GM12801 (cell line): ENCODE measurements around the gene SEMA6A.

Source experiments
- TF ChIP-seq, protein P1 (sequence below): IDR thresholded peaks from one replicate; pipeline ENCODE4 v1.5.1; 2011; ENCODE audit warnings: control low read depth; ENCODE audit not compliant: insufficient read length; ENCODE audit errors: extremely low read depth

The SEMA6A gene

DNA sequence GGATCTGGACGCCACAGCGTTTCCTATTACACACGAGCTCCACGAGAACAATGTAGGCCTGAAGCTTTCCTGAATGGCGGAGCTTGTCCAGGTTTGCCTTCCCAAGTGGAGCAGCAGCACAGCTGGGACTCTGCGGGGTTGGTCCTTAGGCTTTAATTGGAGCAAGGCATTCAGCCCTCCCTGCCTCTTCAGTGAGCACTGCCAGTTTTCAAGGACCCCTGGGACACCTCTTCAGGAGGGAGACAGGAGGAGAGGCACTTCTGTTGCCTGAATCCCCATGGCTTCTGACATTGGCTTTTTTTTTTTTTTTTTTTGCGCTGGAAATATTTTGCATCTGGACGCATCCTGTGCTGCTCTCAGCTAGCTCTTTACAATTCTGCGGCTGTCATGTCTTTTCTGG lies 179.4 kb downstream of the SEMA6A start:
- TF ChIP-seq, protein P1, sequence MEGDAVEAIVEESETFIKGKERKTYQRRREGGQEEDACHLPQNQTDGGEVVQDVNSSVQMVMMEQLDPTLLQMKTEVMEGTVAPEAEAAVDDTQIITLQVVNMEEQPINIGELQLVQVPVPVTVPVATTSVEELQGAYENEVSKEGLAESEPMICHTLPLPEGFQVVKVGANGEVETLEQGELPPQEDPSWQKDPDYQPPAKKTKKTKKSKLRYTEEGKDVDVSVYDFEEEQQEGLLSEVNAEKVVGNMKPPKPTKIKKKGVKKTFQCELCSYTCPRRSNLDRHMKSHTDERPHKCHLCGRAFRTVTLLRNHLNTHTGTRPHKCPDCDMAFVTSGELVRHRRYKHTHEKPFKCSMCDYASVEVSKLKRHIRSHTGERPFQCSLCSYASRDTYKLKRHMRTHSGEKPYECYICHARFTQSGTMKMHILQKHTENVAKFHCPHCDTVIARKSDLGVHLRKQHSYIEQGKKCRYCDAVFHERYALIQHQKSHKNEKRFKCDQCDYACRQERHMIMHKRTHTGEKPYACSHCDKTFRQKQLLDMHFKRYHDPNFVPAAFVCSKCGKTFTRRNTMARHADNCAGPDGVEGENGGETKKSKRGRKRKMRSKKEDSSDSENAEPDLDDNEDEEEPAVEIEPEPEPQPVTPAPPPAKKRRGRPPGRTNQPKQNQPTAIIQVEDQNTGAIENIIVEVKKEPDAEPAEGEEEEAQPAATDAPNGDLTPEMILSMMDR = no peak

DNA sequence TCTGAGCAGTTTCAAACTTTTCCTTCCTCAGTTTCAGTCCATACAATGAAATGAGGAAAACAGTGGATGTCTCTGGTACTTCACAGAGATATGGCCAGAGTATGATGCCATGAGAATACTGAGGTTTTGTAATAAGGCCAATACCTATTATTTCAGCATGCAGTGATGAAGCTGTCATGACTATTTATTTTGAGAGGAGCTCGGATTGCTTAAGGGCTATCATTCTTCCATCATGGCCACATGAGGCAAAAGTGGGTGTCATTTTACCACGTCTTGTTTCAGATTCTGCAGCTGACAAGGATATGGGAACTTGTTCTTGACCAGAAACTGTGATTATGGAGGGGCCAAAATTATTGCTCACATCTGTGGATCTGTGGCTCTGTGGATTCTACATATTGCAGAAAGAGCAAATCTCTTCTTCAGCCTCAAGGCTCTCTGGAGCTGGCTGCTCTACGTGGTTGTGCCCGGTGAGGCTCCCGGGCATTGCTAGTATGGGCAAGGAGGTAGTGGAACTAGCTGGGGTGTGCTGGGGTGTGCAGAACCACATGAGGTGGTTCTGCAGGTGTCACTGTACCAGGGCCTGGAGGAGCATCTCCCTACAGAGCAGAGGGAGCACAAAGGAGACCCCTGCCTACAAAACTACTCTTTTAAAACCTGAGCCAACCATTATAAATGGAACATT lies 180.3 kb downstream of the SEMA6A start:
- TF ChIP-seq, protein P1 = no peak
